B cell (primary cell): ENCODE data around the gene PDZD11. TPM values are rescaled to one million over a fixed set of nuclear protein-coding genes. Genes with fewer than 3 reads are reported as not detected.
"Not testable (repeated sequence)": the region's sequence is repeated elsewhere in the genome, so short reads cannot be mapped to it uniquely, and the experiment has no call there.

Source experiments
- ATAC-seq: fragments of 200-7000 bp; cut with Tn5 transposase; one replicate; pipeline ENCODE4 v1.10.0; 2021; ENCODE audit warnings: low read depth, mild to moderate bottlenecking, moderate number of reproducible peaks, moderate library complexity
- CTCF ChIA-PET: fragments of 350-600 bp; sonication (Branson Sonifier 250); formaldehyde crosslinking; loops from one replicate; lab custom pipeline; 2021; ENCODE audit warnings: antibody characterized with exemption, inconsistent platforms; lab: Charles Lee
- POLR2A ChIA-PET: fragments of 350-600 bp; sonication (Branson Sonifier 250); formaldehyde crosslinking; loops from one replicate; lab custom pipeline; 2021; ENCODE audit warnings: antibody characterized with exemption; lab: Charles Lee
- DNase-seq: peaks from one replicate; pipeline ENCODE4 v3.0.0; 2013
- H2AFZ ChIP-seq: 2 replicates; pipeline ENCODE4 v1.6.1; 2012; ENCODE audit warnings: mild to moderate bottlenecking, low read depth, low read length; ENCODE audit not compliant: insufficient read depth, poor library complexity, severe bottlenecking
- H3K27ac ChIP-seq, 2 donors: 1 replicate in 1 of 2; 2 replicates in 1 of 2; pipeline ENCODE4 v1.5.1; 2012 to 2013; ENCODE audit warnings: low read length in 2 of 2, mild to moderate bottlenecking in 2 of 2, moderate library complexity in 1 of 2
- H3K27me3 ChIP-seq, 4 experiments: fragments of 200-600 bp in 1 of 4; sonication (generic) in 1 of 4; replicated peaks in 1 of 4; 1 replicate in 2 of 4; 2 replicates in 2 of 4; pipeline versions ENCODE4 v1.6.1 to v1.7.0; 2013 to 2016; ENCODE audit warnings: low read length in 3 of 4, mild to moderate bottlenecking in 2 of 4, mixed read lengths in 1 of 4, moderate library complexity in 1 of 4; ENCODE audit not compliant: insufficient read depth in 4 of 4, control insufficient read depth in 3 of 4; ENCODE audit errors: control extremely low read depth in 1 of 4
- H3K36me3 ChIP-seq, 2 experiments: replicated peaks in 1 of 2; 1 replicate in 1 of 2; 2 replicates in 1 of 2; pipeline versions ENCODE4 v1.6.1 to v1.7.1; 2013; ENCODE audit warnings: low read length in 1 of 2; ENCODE audit not compliant: insufficient read depth in 2 of 2, control insufficient read depth in 1 of 2; ENCODE audit errors: control extremely low read depth in 1 of 2, extremely low read depth in 1 of 2
- H3K4me1 ChIP-seq, 2 donors: fragments of 200-600 bp in 1 of 2; sonication (generic) in 1 of 2; 1 replicate in 1 of 2; 2 replicates in 1 of 2; pipeline versions ENCODE4 v1.5.1 to v1.6.1; 2013 to 2017; ENCODE audit warnings: low read length in 2 of 2; ENCODE audit not compliant: control insufficient read depth in 2 of 2, insufficient read depth in 2 of 2
- H3K4me2 ChIP-seq: replicated peaks from 2 replicates; pipeline ENCODE3; 2012; ENCODE audit warnings: mild to moderate bottlenecking, low read depth, low read length; ENCODE audit not compliant: poor library complexity, severe bottlenecking
- H3K4me3 ChIP-seq, 5 experiments: fragments of 200-600 bp in 1 of 5; sonication (generic) in 1 of 5; 1 replicate in 3 of 5; 2 replicates in 2 of 5; pipeline versions ENCODE4 v1.5.1 to v1.7.0; 2011 to 2016; ENCODE audit warnings: low read length in 4 of 5, mild to moderate bottlenecking in 4 of 5, low read depth in 2 of 5, control low read depth in 1 of 5, moderate library complexity in 1 of 5; ENCODE audit not compliant: insufficient read depth in 1 of 5; ENCODE audit errors: control extremely low read depth in 1 of 5, extremely low read depth in 1 of 5
- H3K79me2 ChIP-seq: fragments of 200-600 bp; sonication (generic); one replicate; pipeline ENCODE4 v1.6.0; 2016; ENCODE audit warnings: low read length; ENCODE audit not compliant: control insufficient read depth, insufficient read depth
- H3K9ac ChIP-seq: fragments of 200-600 bp; sonication (generic); 2 replicates; pipeline ENCODE4 v1.6.1; 2017; ENCODE audit warnings: mild to moderate bottlenecking, low read length, moderate library complexity
- H3K9me3 ChIP-seq, 3 donors: one replicate each; pipeline versions ENCODE4 v1.6.1 to v1.7.1; 2013; ENCODE audit warnings: low read length in 2 of 3; ENCODE audit not compliant: control insufficient read depth in 2 of 3, insufficient read depth in 1 of 3; ENCODE audit errors: control extremely low read depth in 1 of 3
- H4K20me1 ChIP-seq: 2 replicates; pipeline ENCODE4 v1.6.0; 2012; ENCODE audit warnings: mild to moderate bottlenecking, low read length; ENCODE audit not compliant: insufficient read depth, control insufficient read depth, poor library complexity, severe bottlenecking
- H3K27ac Mint-ChIP-seq: one replicate; pipeline ENCODE4 v1.8.0; 2021; ENCODE audit warnings: mixed read lengths
- H3K27me3 Mint-ChIP-seq: one replicate; pipeline ENCODE4 v1.8.0; 2021; ENCODE audit warnings: mixed read lengths
- H3K4me1 Mint-ChIP-seq: one replicate; pipeline ENCODE4 v1.8.0; 2021; ENCODE audit warnings: mixed read lengths
- H3K4me3 Mint-ChIP-seq: one replicate; pipeline ENCODE4 v1.8.0; 2021; ENCODE audit warnings: mixed read lengths
- H3K9me3 Mint-ChIP-seq: one replicate; pipeline ENCODE4 v1.8.0; 2022; ENCODE audit warnings: mixed read lengths; ENCODE audit not compliant: insufficient read depth
- CTCF ChIP-seq: fragments of 200-600 bp; IDR thresholded peaks from one replicate; pipeline ENCODE4 v1.8.0; 2022; ENCODE audit warnings: antibody characterized with exemption, mild to moderate bottlenecking
- EZH2 ChIP-seq: IDR thresholded peaks from 2 replicates; pipeline ENCODE4 v1.6.1; 2012; ENCODE audit warnings: borderline replicate concordance, low read depth, mild to moderate bottlenecking, moderate library complexity, low read length; ENCODE audit not compliant: insufficient read depth, poor library complexity, severe bottlenecking
- WGBS: methylation state at CpG from one replicate; pipeline ENCODE4 v1.1.5; 2013; ENCODE audit warnings: missing lambda C conversion rate; ENCODE audit not compliant: insufficient coverage; 5-methylcytosine and 5-hydroxymethylcytosine counted together
- intact Hi-C: fragments of 100-400 bp; cut with micrococcal nuclease; formaldehyde crosslinking; loops from one replicate; pipeline ENCODE4 v1.10.0; 2022
- polyA plus RNA-seq: library from polyadenylated mRNA; depleted of rRNA; stranded (reverse); fragments of >200 nt; gene quantifications from 2 replicates; pipeline ENCODE4 v1.2.3, GENCODE V29; 2012
- total RNA-seq, 2 donors: library from RNA; stranded (reverse); fragments of 120-200 nt in 1 of 2; gene quantifications; 1 replicate in 1 of 2; 2 replicates in 1 of 2; pipeline versions ENCODE4 v1.2.3 to v1.2.4, GENCODE V29; 2013 to 2022

The PDZD11 gene
- total and polyA plus RNA-seq, 2 donors (not counting 1 experiment from before 2014, with no cell fraction given) = 13.8 to 16.3 TPM

DNA sequence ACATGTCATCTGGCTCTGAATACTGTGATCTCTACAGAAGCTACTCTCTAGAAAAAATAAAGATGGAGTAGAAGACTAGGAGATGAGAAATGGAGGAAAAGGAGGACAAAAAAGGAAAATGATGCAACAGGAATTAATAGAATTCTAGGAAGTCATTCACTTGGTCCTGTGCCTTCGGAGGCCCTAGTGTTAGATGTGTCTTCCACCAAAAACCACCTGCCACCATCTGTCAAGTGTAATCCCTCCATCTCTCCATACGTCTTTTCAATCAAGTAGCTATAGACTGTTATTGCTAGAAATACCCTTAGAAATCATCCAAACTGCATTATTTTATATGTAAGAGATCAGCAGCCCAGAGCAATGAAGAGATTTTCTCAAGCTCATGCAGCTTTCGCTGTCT lies 10.6 kb downstream of the PDZD11 start:
- no peaks in the 10 kb centered on the region for H3K4me1 ChIP-seq
- H3K9ac ChIP-seq = no peak overlapping the region
- no peaks in the 10 kb centered on the region for H3K4me1 Mint-ChIP-seq
- no CpG with 5 or more reads among the region's 3 CpGs for WGBS
- no peak for TF ChIP-seq CTCF
- TF ChIP-seq EZH2 = no peak
- no peaks in the 10 kb centered on the region for H3K9me3 ChIP-seq
- H3K4me3 Mint-ChIP-seq = no peak overlapping the region
- intact Hi-C loops = no loop called here
- H3K27ac Mint-ChIP-seq = no peak overlapping the region
- H3K36me3 ChIP-seq = peaks cover 0 to 3% of the 10 kb centered on the region in 2 experiments
- H3K4me3 ChIP-seq = no peak overlapping the region
- ATAC-seq = no peak
- H2AFZ ChIP-seq = no peak overlapping the region
- no peak for DNase-seq
- ChIA-PET POLR2A (no interaction called here), CTCF (no interaction called here)
- no peaks in the 10 kb centered on the region for H4K20me1 ChIP-seq
- no peak overlapping the region for H3K4me2 ChIP-seq
- H3K27me3 ChIP-seq = no peaks in the 10 kb centered on the region
- H3K79me2 ChIP-seq = no peaks in the 10 kb centered on the region
- no peaks in the 10 kb centered on the region for H3K27me3 Mint-ChIP-seq
- no peak overlapping the region for H3K27ac ChIP-seq
- H3K9me3 Mint-ChIP-seq = no peaks in the 10 kb centered on the region

DNA sequence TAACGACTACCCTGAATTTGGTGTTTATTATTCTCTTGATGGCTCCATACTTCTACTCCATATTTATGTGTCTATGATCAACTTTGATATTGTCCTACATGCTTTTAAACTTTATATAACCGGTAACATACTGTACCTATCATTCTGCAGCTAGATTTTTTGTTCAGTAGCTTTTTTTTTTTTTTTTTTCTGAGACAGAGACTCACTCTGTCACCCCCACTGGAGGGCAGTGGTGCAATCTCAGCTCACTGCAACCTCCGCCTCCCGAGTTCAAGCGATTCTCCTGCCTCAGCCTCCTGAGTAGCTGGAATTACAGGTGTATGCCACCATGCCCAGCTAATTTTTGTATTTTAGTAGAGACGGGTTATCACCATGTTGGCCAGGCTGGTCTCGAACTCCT lies 15.7 kb downstream of the PDZD11 start:
- H3K4me2 ChIP-seq, H3K9me3 ChIP-seq, H3K27me3 Mint-ChIP-seq, ATAC-seq, H3K4me3 ChIP-seq, H3K4me1 Mint-ChIP-seq, CTCF ChIA-PET, H3K27me3 ChIP-seq, H3K27ac ChIP-seq, DNase-seq, H3K79me2 ChIP-seq, H4K20me1 ChIP-seq, POLR2A ChIA-PET, H3K36me3 ChIP-seq, H2AFZ ChIP-seq, H3K27ac Mint-ChIP-seq, H3K4me1 ChIP-seq, H3K9ac ChIP-seq, intact Hi-C loops, H3K9me3 Mint-ChIP-seq, H3K4me3 Mint-ChIP-seq: not testable (repeated sequence)
- 100% methylated on average over 1 of the region's 7 CpGs for WGBS
